Renal pelvis (tissue), 4 donors: ENCODE results near the gene YBX1. TPM values are rescaled to one million over a fixed set of nuclear protein-coding genes. Genes with fewer than 3 reads are reported as not detected.

ENCODE experiments used
- DNase-seq: peaks from one replicate; pipeline ENCODE4 v3.0.0-alpha.2; 2013
- polyA plus RNA-seq, 3 donors: library from polyadenylated mRNA; unstranded; fragments of 120-200 nt; gene quantifications; one replicate each; pipeline ENCODE4 v1.2.1, GENCODE V29; 2013; ENCODE audit not compliant: insufficient read length in 3 of 3

The YBX1 gene
- polyA plus RNA-seq, 3 donors, result 628 to 660 (median 641) TPM

DNA sequence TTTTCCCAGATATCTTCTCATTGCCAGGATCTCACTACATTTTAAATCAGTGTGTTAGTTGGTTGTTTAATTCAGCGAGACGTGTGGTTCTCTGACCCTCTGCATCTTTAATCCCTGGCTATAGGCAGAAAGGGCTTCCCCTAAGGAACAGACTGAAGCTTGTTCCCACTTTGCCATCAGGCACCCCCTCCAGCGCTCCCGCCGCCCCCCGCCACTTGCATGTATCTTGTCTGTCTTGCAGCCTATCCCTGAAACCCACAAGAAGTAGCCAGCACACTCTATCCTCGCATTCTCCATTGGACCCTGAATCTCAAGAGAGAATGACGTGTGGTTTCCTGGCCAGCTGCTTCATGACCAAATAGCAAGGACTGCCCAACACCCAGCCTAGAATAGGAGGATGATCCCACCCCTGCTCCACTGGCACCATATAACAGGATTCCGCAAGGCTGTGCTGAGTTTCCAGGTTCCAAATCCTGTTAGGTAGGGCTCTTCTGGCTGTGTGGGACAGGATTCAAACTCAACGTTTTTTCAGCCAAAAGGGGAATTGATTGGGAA, 50.0 kb downstream of the YBX1 start:
- DNase-seq, result no peak

- no peak for DNase-seq
Observed at GRCh38 chr1:42733415-42734200, 51.4 kb downstream of the YBX1 start.

- peak; percentile 16 for DNase-seq
Observed at GRCh38 chr1:42734201-42735035, 52.2 kb downstream of the YBX1 start.

GRCh38 chr1:42735056-42735455, 52.8 kb downstream of the YBX1 start:
- DNase-seq, result no peak

DNA sequence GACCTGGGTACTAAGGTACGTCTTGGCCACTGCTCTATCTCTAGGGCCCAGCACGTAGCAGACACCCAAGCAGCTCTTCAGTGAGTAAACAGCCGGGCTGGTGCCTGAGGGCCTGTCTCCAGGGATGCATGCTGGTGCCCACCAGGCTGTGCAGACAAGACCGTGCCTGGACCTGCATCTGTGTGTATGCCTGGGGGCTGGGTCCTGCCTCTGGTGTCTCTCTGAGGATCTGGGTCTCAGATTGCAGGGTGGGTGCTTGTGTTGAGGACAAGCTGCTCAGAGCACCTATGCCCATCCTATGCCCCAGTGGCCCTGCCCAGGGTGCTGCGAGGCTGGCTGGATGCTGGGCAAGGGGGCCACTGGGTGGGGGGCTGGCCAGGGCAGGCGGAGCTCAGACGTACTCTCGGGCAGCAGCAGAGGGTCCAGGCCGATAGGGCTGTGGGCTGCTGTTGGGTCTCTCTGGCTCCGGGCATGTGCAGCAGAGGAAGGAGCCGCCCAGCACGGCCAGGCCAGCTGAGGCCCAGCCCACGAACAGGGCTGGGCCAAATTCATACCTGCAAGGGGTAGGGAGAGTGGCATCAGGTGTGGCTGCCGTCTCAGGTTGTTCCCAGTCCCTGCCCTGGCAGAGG, 53.4 kb downstream of the YBX1 start:
- no peak for DNase-seq

DNA sequence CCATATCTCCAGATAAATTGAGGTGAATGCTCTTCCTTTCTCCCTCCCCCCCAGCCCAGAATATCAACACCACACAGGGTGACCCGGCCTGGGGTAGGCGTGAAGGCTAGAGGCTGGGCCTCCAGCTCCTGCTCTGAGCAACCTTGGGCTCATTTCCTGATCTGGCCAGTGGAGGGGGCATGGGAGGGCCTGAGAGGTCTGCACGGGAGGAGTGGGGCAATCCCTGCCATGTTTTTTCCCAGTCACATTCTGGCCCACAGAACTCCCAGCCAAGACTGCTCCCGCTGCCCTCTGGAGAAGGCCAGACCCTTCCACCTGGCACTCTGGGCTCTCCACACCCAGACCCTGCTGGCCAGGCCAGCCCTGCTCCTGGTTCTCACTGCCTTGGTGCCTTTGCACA, 53.9 kb downstream of the YBX1 start:
- DNase-seq, result no peak

DNA sequence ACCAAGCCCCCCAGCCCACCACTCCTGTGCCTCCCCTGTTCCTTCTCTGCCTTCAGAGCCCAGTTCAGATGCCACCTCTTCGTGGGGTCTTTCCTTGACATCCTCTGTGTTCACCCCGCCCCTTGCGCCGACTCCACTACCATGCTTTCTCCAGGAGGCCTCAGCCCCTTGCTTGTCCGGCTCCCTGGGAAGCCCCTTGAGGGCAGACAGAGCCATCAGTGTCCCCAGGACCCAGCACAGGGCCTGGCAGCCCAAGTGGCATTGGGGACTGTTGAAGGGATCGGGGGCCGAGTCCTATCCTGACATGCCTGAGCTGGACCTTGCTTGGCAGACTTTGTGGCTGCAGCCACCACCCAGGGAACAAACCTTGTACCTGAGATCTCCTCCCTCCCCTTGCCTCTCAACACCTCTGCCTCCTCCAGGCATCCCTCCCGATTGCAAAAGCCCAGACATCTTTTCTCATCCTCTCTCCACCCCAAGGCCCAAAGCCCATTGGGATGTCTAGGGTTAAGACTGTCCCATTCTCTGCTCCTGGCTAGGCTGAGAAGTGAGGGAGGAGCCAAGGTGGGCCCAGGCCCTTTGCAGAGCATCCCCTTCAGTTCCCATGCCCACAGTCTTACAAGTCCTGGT, 54.5 kb downstream of the YBX1 start:
- no peak for DNase-seq

DNA sequence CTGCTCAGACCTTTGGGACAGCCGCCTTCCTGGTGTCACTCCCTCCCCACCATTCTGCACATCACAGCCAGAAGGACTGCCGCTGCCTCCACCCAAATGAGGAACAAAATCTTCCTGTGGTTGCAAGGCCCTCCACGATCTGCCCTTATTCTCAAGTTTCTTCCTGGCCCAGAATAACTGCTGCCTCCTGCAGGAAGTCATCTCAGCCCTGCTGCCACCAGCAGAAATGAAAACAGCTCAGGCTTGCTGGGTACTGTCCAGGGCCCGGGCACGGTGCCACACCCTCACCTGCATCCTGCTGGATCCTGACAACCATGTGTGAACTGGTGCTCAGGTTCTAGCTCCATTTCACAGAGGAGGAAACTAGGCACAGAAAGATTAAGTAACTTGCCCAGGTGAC, 55.0 kb downstream of the YBX1 start:
- DNase-seq, result no peak

GRCh38 chr1:42737986-42738677, 55.9 kb downstream of the YBX1 start:
- DNase-seq, result no peak

GRCh38 chr1:42738678-42739226, 56.5 kb downstream of the YBX1 start:
- no peak for DNase-seq

- DNase-seq, result peak; percentile 53
Observed at GRCh38 chr1:42739753-42740700, 57.8 kb downstream of the YBX1 start, which contains the start of gene CLDN19. Gene CLDN19 (minus strand): TSS chr1:42740236. CDS start chr1:42740063, 173 bp downstream.

GRCh38 chr1:42740851-42741580, 58.8 kb downstream of the YBX1 start:
- peak; percentile 70 for DNase-seq

GRCh38 chr1:42741706-42742105, 59.5 kb downstream of the YBX1 start:
- no peak for DNase-seq

GRCh38 chr1:42742141-42742540, 59.9 kb downstream of the YBX1 start:
- DNase-seq, result no peak

DNA sequence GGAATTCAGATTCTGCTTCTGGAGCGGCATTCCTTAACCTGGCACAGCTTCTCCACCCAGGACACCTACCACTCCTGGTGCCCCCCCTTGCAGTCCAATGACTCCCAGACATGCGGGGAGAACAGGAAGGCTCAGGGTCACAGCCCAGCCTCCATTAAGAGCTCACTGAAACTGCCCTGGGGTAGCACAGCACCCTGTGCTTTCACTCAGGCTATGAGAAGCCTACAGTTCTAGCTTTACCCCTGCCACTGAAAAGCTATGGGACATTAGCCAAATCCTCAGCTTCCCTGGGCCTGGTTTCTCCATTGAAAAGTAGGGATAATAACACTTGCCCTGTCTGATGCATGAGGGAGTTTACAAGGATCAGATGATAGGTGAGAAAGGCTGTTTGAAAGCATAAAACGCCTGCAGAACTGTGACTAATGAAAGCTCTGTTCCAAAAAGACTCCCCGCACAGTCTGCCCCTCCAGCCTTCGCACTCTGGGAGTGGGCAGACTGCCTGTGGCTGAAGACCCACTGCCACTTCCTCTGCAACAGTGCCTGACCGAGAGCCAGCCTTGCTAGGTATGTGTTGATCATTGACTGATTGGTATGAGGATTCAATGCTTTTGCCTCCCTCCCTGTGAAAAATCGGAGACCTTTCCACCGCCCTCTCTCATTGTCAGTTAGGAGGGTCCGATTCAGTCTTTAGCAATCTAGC, 60.5 kb downstream of the YBX1 start:
- no peak for DNase-seq

GRCh38 chr1:42743317-42744147, 61.3 kb downstream of the YBX1 start:
- peak; percentile 34 for DNase-seq

DNA sequence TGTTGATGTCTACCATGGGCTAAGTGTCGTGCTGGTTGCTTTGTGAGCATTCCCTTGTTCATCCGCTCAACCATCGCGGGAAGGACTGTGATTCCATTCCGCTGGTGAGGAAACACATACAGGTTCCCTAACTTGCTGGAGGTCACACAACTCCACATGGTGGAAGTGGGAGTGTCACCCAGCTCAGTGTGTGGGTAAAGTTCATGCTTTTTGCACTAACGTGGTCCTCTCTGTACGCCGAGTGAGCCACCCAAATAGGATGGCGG, 61.9 kb downstream of the YBX1 start:
- no peak for DNase-seq

GRCh38 chr1:42745851-42746250, 63.6 kb downstream of the YBX1 start:
- no peak for DNase-seq
